ENCODE measurements around the gene ASB6.
"Not testable (repeated sequence)": the region's sequence is repeated elsewhere in the genome, so short reads cannot be mapped to it uniquely, and the experiment has no call there.

The ASB6 gene

DNA sequence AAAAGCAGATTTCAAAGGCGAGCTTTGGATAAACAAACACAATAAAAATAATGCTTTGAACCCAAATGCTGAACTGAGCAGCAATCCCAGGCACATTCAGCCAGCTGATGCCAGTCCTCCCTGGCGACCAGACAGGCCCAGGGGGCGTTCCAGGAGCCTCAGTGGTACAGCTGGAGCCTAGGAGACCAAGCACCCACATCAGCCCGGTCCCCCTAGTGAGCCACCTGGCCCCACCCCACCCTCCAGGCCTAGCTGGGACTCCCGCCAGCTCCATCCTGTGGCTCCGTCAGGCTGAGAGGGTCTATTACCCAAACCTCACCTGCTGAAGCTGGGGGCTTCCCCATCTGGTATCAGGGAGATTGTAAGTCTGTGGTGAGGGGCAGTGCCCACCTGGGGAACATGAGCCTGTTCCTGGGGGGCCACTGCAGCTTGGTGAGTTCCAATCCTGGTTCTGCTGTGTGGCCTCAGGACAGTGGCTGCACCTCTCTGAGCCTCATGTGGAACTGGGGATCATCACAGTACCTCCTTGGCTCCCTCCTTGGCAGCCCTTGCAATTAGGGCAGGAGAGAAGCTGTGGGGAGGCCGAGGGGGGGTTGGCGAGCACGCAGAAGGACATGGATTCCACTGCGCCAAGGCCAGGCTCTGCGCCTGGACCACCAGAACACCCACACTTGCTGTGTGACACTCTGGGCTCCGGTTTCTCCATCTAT, 37.7 kb downstream of the ASB6 start:
- DNase-seq: no peak

GRCh38 chr9:129602598-129603415, 39.1 kb downstream of the ASB6 start:
- DNase-seq: peak in 1 of 2 donors; percentile 40

DNA sequence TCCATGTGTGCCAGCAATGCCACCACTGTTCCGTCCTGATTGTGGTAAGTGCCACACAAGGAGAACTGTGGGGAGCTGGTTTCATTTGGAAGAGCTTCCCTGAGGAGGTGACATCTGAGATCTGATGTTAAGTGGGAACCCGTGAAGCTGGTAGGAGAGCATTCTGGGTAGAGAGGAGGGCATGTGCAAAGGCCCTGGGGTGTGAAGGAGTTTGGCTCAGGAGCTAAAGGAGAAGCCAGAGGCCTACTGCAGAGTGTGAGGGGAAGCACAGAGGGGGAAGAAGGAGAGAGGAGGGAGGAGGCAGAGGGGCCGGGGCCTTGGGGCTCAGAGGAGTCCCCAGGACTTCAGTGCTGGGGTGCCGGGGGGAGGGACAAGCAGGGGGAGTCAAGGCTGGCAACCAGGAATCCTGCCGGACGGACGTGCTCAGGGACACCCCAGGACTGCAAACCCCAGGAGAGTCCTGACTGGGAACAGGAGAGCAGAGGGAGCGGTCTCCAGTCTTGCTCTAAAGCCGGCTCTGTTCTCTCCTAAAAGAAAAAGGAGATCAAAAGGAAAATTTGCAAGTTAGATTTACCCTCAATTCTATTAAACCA, 40.8 kb downstream of the ASB6 start:
- DNase-seq: no peak

GRCh38 chr9:129598089-129598596, 43.8 kb downstream of the ASB6 start:
- DNase-seq: no peak

DNA sequence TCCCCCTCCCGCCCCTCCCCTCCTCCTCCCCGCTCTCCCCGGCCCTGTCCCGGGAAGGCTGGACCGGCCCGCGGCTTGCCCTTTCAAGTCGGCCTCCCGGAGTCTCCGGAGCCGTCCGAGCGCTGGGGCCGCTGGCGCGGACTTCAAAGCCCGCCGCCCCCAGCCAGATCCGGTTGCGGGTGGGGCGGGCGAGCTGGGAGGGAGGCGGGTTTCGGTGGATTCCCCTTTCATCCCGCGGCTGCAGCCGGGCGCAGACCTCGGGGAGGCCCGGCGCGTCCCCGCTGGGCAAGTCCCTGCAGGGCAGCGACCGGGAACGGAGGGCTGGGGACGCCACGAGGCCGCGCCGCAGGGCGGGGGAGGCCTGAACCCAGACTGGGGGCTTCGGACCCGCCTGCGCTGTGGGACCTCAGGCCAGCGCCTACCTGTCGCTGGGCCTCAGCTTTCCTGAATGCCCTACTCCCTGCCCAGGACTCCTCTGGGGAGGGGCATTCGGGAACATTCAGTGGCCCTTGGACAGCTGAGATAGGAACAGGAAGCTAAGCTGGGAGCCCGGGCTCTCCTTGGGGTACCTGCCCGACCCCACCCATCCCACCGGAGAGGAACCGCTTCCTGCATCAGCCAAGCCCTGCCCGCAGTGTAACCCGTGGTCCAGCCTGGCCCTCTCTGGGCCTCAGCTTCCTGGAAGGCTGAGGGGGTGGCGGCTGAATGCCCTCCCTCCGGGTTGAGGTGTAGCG, 44.4 kb downstream of the ASB6 start:
- no peak for DNase-seq

- DNase-seq: no peak
Observed at GRCh38 chr9:129596541-129597331, 45.2 kb downstream of the ASB6 start.

- DNase-seq: peak in 1 of 2 donors; percentile 63
Observed at GRCh38 chr9:129595903-129596540, 45.9 kb downstream of the ASB6 start.

DNA sequence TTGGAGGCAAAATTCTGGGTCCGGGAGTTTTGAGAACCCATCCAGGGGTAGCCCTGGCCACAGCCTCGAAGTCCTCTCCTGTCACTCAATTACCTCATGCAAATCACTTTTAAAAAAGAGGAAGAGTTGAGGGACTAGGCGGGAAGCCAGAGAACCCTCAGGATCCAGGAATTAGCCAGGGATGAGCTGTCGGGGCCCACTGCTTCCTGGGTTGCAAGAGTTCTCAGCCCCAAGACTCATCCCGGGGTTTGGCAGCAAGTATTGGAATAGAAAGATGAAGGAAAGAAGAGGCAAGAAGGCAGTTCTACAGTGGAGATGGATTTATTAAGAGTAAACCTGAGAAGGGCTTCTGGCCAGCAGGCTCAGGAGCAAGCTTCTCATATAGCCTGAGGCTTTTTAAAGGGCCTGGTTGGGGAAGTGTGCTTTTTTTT, 46.6 kb downstream of the ASB6 start:
- no peak for DNase-seq

DNA sequence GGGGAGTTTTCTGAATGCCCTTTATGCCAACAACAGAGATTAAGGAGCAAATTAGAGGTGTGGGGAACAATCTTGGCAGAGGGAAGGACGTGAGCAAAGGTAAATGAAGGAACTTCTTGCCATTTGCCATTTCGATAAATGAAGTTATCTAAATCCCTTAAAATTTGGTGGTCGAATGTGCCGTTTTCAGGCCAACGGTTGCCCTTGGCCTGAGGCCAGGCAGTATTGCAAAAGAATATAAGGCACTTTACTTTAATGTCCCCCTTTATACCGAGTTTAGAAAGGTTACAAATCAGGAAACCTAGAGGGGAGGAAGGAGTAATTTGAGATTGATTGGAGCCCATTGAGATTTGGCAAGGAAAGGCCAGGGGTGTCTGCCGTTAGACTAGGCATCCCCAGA, 47.3 kb downstream of the ASB6 start:
- no peak for DNase-seq

DNA sequence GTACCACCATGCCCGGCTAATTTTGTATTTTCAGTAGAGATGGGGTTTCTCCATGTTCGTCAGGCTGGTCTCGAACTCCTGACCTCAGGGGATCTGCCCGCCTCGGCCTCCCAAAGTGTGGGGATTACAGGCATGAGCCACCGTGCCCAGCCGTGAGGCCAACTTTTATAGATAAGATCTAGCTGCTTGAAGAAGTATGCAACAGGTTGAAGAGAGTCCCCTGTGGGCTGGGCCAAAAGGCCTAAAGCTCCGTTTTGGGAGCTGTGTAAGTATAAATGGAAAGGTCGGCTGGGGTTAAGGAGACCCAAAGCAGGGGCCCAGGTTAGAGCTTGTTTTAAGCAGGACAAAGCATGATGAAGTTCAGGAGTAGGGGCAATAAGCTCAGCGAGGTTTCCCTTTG, 49.2 kb downstream of the ASB6 start:
- DNase-seq: not testable (repeated sequence)

DNA sequence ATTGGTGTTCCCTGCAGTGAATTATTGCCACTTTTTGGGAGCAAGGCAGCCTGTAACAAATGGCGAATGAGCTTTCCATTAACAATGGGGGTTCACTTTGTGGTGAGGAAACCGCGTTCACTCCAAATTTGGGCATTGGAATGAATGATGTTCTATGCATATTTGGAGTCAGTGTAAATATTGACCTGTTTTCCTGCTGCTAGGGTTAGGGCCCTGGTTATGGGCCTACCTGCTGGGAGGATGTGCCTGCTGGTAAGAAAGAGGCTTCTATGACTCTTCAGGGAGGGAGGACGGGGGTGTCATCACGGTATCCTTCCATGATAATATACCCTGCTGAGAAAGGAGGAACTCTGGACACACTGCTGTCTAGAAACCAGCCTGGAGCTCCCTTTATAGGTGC, 50.0 kb downstream of the ASB6 start:
- no peak for DNase-seq

DNA sequence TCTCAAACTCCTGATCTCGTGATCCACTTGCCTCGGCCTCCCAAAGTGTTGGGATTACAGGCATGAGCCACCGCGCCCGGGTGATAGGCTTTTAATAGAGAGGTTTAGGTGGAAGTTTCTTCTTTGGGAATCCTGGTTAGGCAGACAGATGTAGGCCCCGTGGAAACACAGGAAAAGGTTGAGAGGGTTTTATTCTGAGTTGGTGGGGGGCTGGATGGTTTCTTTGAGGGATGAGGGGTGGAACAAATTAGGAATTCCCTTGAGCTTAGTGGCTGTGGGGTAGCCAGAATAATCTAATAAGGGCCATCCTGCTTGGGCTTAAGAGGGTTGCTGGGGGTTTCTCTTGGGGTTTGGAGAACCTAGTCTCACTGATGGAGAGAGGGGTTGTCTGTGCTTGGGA, 51.5 kb downstream of the ASB6 start:
- DNase-seq: no peak

GRCh38 chr9:129587487-129588262, 54.3 kb downstream of the ASB6 start:
- no peak for DNase-seq

- DNase-seq: peak in 1 of 2 donors; percentile 62
Observed at GRCh38 chr9:129586685-129587084, 55.3 kb downstream of the ASB6 start.

DNA sequence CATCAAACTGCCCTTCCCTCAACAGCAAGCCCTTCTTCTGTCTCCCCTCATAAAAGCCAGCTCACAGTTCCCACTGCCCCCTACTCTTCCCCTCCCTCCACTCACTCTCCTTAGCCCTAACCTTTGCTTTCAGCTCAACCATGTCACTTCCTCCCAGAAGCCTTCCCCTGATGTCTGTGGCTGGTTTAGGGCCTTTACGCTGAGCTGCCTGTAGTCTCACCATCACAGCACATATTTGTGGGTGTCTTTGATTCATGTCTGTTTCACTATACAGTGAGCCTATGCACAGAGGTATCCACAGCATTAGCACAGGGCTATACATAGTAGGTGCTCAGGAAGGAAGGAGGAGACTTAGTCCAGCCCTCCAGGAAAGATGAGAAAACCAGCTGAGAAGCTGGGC, 55.7 kb downstream of the ASB6 start:
- no peak for DNase-seq

DNA sequence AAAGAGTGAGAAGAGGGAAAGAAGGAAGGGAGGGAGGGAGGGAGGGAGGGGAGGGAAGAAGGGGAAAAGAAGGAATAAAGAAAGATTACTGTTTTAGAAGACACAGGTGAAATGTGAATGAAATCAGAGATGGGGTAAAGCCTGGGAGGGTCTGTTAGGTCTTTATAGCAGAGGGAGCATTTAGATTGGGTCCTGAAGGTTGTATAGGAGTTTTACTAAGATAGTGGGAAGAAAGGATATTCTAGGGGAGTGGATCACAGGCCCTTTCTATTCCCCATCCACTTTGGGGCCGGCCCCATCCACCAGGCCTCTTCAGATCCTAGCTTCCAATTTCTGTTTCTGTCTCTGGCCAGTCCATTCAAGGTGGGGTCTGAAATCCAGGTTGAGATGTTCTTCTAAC, 56.6 kb downstream of the ASB6 start:
- no peak for DNase-seq

Measured in bone marrow (tissue), 2 donors.